NB4 (cell line): Measurements from ENCODE around the gene PRDM1.

Experiments
- POLR2A ChIP-seq: IDR thresholded peaks from 2 replicates; pipeline ENCODE4 v1.6.1; 2011; ENCODE audit warnings: mild to moderate bottlenecking; ENCODE audit not compliant: insufficient read length; ENCODE audit errors: extremely low read depth
- TF ChIP-seq, protein P1 (sequence below): IDR thresholded peaks from one replicate; pipeline ENCODE4 v1.5.1; 2012; ENCODE audit warnings: low read depth, low read length

DNA sequence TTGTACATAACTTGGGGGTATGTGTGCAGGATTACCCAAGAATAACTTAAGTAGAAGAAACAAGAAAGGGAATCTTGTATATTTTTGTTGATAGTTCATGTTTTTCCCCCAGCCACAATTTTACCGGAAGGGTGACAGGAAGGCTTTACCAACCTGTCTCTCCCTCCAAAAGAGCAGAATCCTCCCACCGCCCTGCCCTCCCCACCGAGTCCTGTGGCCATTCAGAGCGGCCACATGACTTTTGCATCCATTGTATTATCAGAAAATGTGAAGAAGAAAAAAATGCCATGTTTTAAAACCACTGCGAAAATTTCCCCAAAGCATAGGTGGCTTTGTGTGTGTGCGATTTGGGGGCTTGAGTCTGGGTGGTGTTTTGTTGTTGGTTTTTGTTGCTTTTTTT, 22.0 kb downstream of the PRDM1 start:
- no peak for TF ChIP-seq POLR2A
- TF ChIP-seq, protein P1, sequence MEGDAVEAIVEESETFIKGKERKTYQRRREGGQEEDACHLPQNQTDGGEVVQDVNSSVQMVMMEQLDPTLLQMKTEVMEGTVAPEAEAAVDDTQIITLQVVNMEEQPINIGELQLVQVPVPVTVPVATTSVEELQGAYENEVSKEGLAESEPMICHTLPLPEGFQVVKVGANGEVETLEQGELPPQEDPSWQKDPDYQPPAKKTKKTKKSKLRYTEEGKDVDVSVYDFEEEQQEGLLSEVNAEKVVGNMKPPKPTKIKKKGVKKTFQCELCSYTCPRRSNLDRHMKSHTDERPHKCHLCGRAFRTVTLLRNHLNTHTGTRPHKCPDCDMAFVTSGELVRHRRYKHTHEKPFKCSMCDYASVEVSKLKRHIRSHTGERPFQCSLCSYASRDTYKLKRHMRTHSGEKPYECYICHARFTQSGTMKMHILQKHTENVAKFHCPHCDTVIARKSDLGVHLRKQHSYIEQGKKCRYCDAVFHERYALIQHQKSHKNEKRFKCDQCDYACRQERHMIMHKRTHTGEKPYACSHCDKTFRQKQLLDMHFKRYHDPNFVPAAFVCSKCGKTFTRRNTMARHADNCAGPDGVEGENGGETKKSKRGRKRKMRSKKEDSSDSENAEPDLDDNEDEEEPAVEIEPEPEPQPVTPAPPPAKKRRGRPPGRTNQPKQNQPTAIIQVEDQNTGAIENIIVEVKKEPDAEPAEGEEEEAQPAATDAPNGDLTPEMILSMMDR = no peak
